Stimulated activated CD4-positive, alpha-beta T cell treated with anti-CD3 and anti-CD28 coated beads, Interleukin-4, amount 100 ng/mL, for 1 hour (primary cell): ENCODE data around the gene OAS3.
"Not testable (repeated sequence)": the region's sequence is repeated elsewhere in the genome, so short reads cannot be mapped to it uniquely, and the experiment has no call there.

Source experiments
- DNase-seq: peaks from one replicate; pipeline ENCODE4 v3.0.0-alpha.2; 2020

Gene OAS3

GRCh38 chr12:112937741-112938719 lies at the start of gene OAS3:
Gene OAS3, plus strand, starts transcription at chr12:112938474. Its CDS starts 57 bp downstream, at chr12:112938531.
- peak; percentile 58 for DNase-seq

- DNase-seq = no peak
These were observed 46.9 kb upstream of the OAS3 start for GRCh38 chr12:112891093-112892024.

GRCh38 chr12:112892856-112893255 lies 45.4 kb upstream of the OAS3 start:
- DNase-seq = no peak

GRCh38 chr12:112894128-112894527 lies 44.1 kb upstream of the OAS3 start:
- DNase-seq = no peak

GRCh38 chr12:112898380-112898779 lies 39.9 kb upstream of the OAS3 start:
- no peak for DNase-seq

- peak; percentile 12 for DNase-seq
These were observed 37.8 kb upstream of the OAS3 start for GRCh38 chr12:112900298-112901145.

- no peak for DNase-seq
These were observed 37.0 kb upstream of the OAS3 start for GRCh38 chr12:112901271-112901670.

GRCh38 chr12:112904571-112904970 lies 33.7 kb upstream of the OAS3 start:
- DNase-seq = no peak

GRCh38 chr12:112905451-112906089 lies 32.7 kb upstream of the OAS3 start:
- DNase-seq = no peak

GRCh38 chr12:112906712-112907414 lies 31.4 kb upstream of the OAS3 start, which contains the start of gene OAS1:
Gene OAS1, plus strand, starts transcription at chr12:112906962. Its CDS starts 78 bp downstream, at chr12:112907040.
- no peak for DNase-seq

GRCh38 chr12:112907415-112908157 lies 30.7 kb upstream of the OAS3 start:
- DNase-seq = no peak

GRCh38 chr12:112908548-112908947 lies 29.7 kb upstream of the OAS3 start:
- peak; percentile 38 for DNase-seq

- no peak for DNase-seq
These were observed 28.6 kb upstream of the OAS3 start for GRCh38 chr12:112909693-112910092.

GRCh38 chr12:112913038-112913688 lies 25.1 kb upstream of the OAS3 start:
- no peak for DNase-seq

- not testable (repeated sequence) for DNase-seq
These were observed 24.4 kb upstream of the OAS3 start for GRCh38 chr12:112913888-112914287.

- no peak for DNase-seq
These were observed 22.0 kb upstream of the OAS3 start for GRCh38 chr12:112916270-112916669.

- DNase-seq = no peak
These were observed 19.2 kb upstream of the OAS3 start for GRCh38 chr12:112919121-112919520.

GRCh38 chr12:112924986-112925385 lies 13.3 kb upstream of the OAS3 start:
- no peak for DNase-seq

- DNase-seq = not testable (repeated sequence)
These were observed 11.7 kb upstream of the OAS3 start for GRCh38 chr12:112926416-112927033.
